ENCODE results near the gene CCDC192. TPM values are rescaled to one million over a fixed set of nuclear protein-coding genes. Genes with fewer than 3 reads are reported as not detected.

CCDC192 gene
- total and polyA plus RNA-seq, 9 donors, result 0.26 to 2.6 (median 0.91) TPM; not detected in 1

- Histone ChIP-seq H3K27me3 (no peaks in the 10 kb centered on the region), H3K4me1 (ENCODE audit: insufficient read depth) (no peaks in the 10 kb centered on the region), H3K27ac (no peak overlapping the region), H3K36me3 (no peaks in the 10 kb centered on the region), H3K9me3 (no peaks in the 10 kb centered on the region), H3K4me3 (no peak overlapping the region)
- WGBS, 3 donors, result 36 to 46% (median 43%) methylated on average over 2 of the region's 2 CpGs
- no peak for DNase-seq
- intact Hi-C loops (cut with DNase I), result no loop called here
- no peak for TF ChIP-seq EP300 (IDR thresholded peaks at IDR 0.05)
- no peak for TF ChIP-seq POLR2A (IDR thresholded peaks at IDR 0.05)
- TF ChIP-seq, protein P1, sequence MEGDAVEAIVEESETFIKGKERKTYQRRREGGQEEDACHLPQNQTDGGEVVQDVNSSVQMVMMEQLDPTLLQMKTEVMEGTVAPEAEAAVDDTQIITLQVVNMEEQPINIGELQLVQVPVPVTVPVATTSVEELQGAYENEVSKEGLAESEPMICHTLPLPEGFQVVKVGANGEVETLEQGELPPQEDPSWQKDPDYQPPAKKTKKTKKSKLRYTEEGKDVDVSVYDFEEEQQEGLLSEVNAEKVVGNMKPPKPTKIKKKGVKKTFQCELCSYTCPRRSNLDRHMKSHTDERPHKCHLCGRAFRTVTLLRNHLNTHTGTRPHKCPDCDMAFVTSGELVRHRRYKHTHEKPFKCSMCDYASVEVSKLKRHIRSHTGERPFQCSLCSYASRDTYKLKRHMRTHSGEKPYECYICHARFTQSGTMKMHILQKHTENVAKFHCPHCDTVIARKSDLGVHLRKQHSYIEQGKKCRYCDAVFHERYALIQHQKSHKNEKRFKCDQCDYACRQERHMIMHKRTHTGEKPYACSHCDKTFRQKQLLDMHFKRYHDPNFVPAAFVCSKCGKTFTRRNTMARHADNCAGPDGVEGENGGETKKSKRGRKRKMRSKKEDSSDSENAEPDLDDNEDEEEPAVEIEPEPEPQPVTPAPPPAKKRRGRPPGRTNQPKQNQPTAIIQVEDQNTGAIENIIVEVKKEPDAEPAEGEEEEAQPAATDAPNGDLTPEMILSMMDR (IDR thresholded peaks at IDR 0.05), result no peak
Measured at GRCh38 chr5:127899214-127899610, 196.0 kb downstream of the CCDC192 start.

DNA sequence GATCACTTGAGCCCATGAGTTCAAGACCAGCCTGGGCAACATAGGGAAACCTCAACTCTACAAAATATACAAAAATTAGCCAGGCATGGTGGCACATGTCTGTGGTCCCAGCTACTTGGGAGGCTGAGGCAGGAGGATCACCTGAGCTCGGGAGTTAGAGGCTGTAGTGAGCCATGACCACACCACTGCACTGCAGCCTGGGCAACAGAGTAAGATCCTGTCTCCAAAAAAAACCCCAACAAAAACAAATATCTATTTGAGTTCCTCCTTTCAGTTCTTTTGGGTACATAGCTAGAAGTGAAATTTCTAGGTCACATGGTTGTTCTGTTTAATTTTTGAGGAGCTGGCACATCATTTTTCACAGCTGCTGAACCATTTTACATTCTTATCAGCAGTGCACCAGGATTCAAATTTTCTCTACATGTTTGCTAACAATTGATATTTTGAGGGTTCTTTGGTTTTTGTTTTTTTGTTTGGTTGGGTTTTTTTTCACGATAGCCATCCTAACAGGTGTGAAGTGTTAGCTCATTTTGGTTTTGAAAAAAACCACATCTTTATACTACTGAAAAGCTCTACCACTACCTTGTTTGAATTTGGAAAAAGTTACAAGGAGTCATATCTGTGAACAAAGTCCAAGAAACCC, 203.5 kb downstream of the CCDC192 start:
- no peaks in the 10 kb centered on the region for H3K4me1 ChIP-seq (ENCODE audit: insufficient read depth)
- H3K27me3 ChIP-seq, result no peaks in the 10 kb centered on the region
- no peak overlapping the region for H3K27ac ChIP-seq
- TF ChIP-seq POLR2A (IDR thresholded peaks at IDR 0.05), result no peak
- TF ChIP-seq, protein P1 (IDR thresholded peaks at IDR 0.05), result no peak
- no peak for TF ChIP-seq EP300 (IDR thresholded peaks at IDR 0.05)
- DNase-seq, result no peak
- WGBS, 3 donors, result 57 to 75% (median 64%) methylated on average over 2 of the region's 2 CpGs
- H3K4me3 ChIP-seq, result no peak overlapping the region
- no peaks in the 10 kb centered on the region for H3K36me3 ChIP-seq
- no peaks in the 10 kb centered on the region for H3K9me3 ChIP-seq
- intact Hi-C loops (cut with DNase I), result no loop called here

DNA sequence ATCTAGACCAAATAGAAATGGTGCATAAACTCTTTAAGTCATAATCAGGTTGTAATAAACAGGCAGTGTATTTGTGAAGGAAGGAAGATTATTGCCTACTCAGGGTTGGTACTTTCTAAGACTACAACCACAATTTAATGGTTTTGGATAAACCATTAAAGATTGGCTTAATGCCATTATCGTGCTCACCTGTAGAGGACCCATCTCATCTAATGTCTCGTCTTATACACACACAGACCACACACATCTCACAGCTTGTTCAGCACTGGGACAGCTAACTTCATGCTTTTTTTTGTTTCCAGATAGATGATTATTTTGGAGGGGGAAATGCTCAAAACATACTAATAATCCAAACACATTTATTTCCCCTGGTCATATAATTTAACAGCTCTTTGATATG, 204.7 kb downstream of the CCDC192 start:
- no peak for DNase-seq

DNA sequence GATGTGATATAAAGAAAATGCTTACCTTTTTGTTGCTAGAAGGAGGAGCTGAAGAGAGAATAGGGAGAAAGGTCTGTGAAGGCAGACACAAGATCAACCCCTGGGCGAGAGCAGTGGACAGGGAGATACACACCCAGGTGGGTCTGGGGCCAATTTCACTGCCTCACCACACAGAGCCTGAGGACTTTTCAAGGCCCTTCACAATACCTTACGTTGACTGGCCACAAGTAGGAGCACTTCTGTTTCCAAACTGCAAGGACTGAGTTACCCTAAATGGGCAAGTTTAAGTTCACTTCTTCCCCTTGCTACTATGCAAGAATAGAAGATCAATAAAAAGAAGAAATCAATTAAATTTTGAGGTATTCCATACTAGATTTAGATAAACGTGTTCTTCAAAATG, 205.9 kb downstream of the CCDC192 start:
- WGBS, 3 donors, result 47 to 69% (median 49%) methylated on average over 3 of the region's 3 CpGs
- Histone ChIP-seq H3K9me3 (no peaks in the 10 kb centered on the region), H3K27ac (no peak overlapping the region), H3K36me3 (no peaks in the 10 kb centered on the region), H3K4me1 (ENCODE audit: insufficient read depth) (no peaks in the 10 kb centered on the region), H3K4me3 (no peak overlapping the region), H3K27me3 (no peaks in the 10 kb centered on the region)
- DNase-seq, result no peak
- intact Hi-C loops (cut with DNase I), result no loop called here
- TF ChIP-seq EP300 (IDR thresholded peaks at IDR 0.05), result no peak
- TF ChIP-seq POLR2A (IDR thresholded peaks at IDR 0.05), result no peak
- TF ChIP-seq, protein P1 (IDR thresholded peaks at IDR 0.05), result no peak

More for the DNA sequence above, 204.7 kb downstream of the CCDC192 start:
- Histone ChIP-seq H3K27ac (no peak overlapping the region), H3K36me3 (no peaks in the 10 kb centered on the region), H3K9me3 (no peaks in the 10 kb centered on the region), H3K4me1 (ENCODE audit: insufficient read depth) (no peaks in the 10 kb centered on the region), H3K4me3 (no peak overlapping the region), H3K27me3 (no peaks in the 10 kb centered on the region)
- intact Hi-C loops (cut with DNase I), result no loop called here
- TF ChIP-seq EP300 (IDR thresholded peaks at IDR 0.05) (no peak), POLR2A (IDR thresholded peaks at IDR 0.05) (no peak)
- TF ChIP-seq, protein P1 (IDR thresholded peaks at IDR 0.05), result no peak
- 34 to 56% (median 41%) methylated on average over 2 of the region's 2 CpGs for WGBS, 3 donors

All from ovary (tissue), 9 donors.